Kidney epithelial cell (primary cell): Measurements from ENCODE around the gene VPS4B. TPM values are rescaled to one million over a fixed set of nuclear protein-coding genes. Genes with fewer than 3 reads are reported as not detected.

Source experiments
- DNase-seq: peaks from one replicate; pipeline ENCODE4 v3.0.0-alpha.2; 2010; ENCODE audit warnings: low read depth
- H3K27me3 ChIP-seq: 2 replicates; pipeline ENCODE4 v1.6.0; 2011; ENCODE audit warnings: low read length; ENCODE audit not compliant: control insufficient read depth, insufficient read depth
- H3K36me3 ChIP-seq: 2 replicates; pipeline ENCODE4 v1.5.1; 2011; ENCODE audit warnings: low read length; ENCODE audit not compliant: control insufficient read depth, insufficient read depth
- H3K4me3 ChIP-seq: 2 replicates; pipeline ENCODE4 v1.5.1; 2011; ENCODE audit warnings: low read depth, mild to moderate bottlenecking, control low read depth, low read length
- CTCF ChIP-seq: IDR thresholded peaks from 2 replicates; pipeline ENCODE4 v1.5.1; 2011; ENCODE audit warnings: mild to moderate bottlenecking, moderate library complexity, low read length, control low read depth, inconsistent platforms; ENCODE audit not compliant: insufficient read depth, poor library complexity, severe bottlenecking
- total RNA-seq: library from RNA; depleted of rRNA; stranded (reverse); fragments of >200 nt; gene quantifications from 2 replicates; pipeline ENCODE4 v1.2.3, GENCODE V29; 2015

The VPS4B gene
- 56.6 and 63.8 TPM in 2 replicates for total RNA-seq

- peak; percentile 97 for DNase-seq
- Histone ChIP-seq H3K27me3 (no peaks in the 10 kb centered on the region), H3K4me3 (peak within 1 kb of the TSS; percentile 73), H3K36me3 (peaks cover 2% of the 10 kb centered on the region)
- TF ChIP-seq CTCF: no peak
Measured at GRCh38 chr18:63422087-63422863, at the start of gene VPS4B. Gene VPS4B, minus strand, starts transcription at chr18:63422476. Its CDS starts 217 bp downstream, at chr18:63422259.

- DNase-seq: no peak
- no peak for TF ChIP-seq CTCF
- H3K4me3 ChIP-seq: no peak overlapping the region
- no peaks in the 10 kb centered on the region for H3K27me3 ChIP-seq
- H3K36me3 ChIP-seq: no peaks in the 10 kb centered on the region
Measured at GRCh38 chr18:63470751-63471150, 48.5 kb upstream of the VPS4B start.

- no peak for DNase-seq
- no peak overlapping the region for H3K4me3 ChIP-seq
- H3K27me3 ChIP-seq: no peaks in the 10 kb centered on the region
- TF ChIP-seq CTCF: no peak
- H3K36me3 ChIP-seq: no peaks in the 10 kb centered on the region
Measured at GRCh38 chr18:63468575-63468974, 46.3 kb upstream of the VPS4B start.

GRCh38 chr18:63467699-63468098 is 45.4 kb upstream of the VPS4B start:
- Histone ChIP-seq H3K4me3 (no peak overlapping the region), H3K27me3 (no peaks in the 10 kb centered on the region), H3K36me3 (no peaks in the 10 kb centered on the region)
- no peak for TF ChIP-seq CTCF
- no peak for DNase-seq

- H3K36me3 ChIP-seq: no peaks in the 10 kb centered on the region
- DNase-seq: no peak
- H3K27me3 ChIP-seq: no peaks in the 10 kb centered on the region
- TF ChIP-seq CTCF: no peak
- H3K4me3 ChIP-seq: no peak overlapping the region
Measured at GRCh38 chr18:63465059-63465458, 42.8 kb upstream of the VPS4B start.

- TF ChIP-seq CTCF: no peak
- no peak overlapping the region for H3K4me3 ChIP-seq
- H3K27me3 ChIP-seq: no peaks in the 10 kb centered on the region
- H3K36me3 ChIP-seq: no peaks in the 10 kb centered on the region
- DNase-seq: no peak
Measured at GRCh38 chr18:63464434-63464833, 42.2 kb upstream of the VPS4B start.
